Kidney (tissue), 14 donors: Measurements from ENCODE around the gene PTGDR. TPM values are rescaled to one million over a fixed set of nuclear protein-coding genes. Genes with fewer than 3 reads are reported as not detected.

ENCODE experiments used
- DNase-seq, 5 donors: peaks; one replicate each; pipeline ENCODE4 v3.0.0-alpha.2; 2013 to 2020
- FAIRE-seq: peaks from 2 replicates; lab custom pipeline; 2012; peaks lifted over from hg19 to GRCh38; lab: Jason Lieb, UNC
- H3K27ac ChIP-seq, 2 donors: one replicate each; pipeline ENCODE4 v1.7.0; 2013; ENCODE audit warnings: low read depth in 2 of 2, low read length in 2 of 2, inconsistent platforms in 1 of 2
- H3K27me3 ChIP-seq: one replicate; pipeline ENCODE4 v1.7.1; 2013; ENCODE audit warnings: low read length, inconsistent platforms; ENCODE audit not compliant: control insufficient read depth, insufficient read depth
- H3K36me3 ChIP-seq, 3 donors: one replicate each; pipeline versions ENCODE4 v1.7.0 to v1.7.1; 2013; ENCODE audit warnings: low read length in 3 of 3, control low read depth in 1 of 3, inconsistent platforms in 1 of 3; ENCODE audit not compliant: insufficient read depth in 3 of 3, control insufficient read depth in 2 of 3
- H3K4me1 ChIP-seq, 3 donors: one replicate each; pipeline versions ENCODE4 v1.7.0 to v1.7.1; 2013; ENCODE audit warnings: low read length in 3 of 3, inconsistent platforms in 1 of 3, low read depth in 1 of 3; ENCODE audit not compliant: control insufficient read depth in 2 of 3, insufficient read depth in 2 of 3
- H3K4me3 ChIP-seq, 3 donors: one replicate each; pipeline versions ENCODE4 v1.7.0 to v1.8.1; 2013; ENCODE audit warnings: low read length in 3 of 3, control low read depth in 1 of 3, inconsistent platforms in 1 of 3
- H3K9ac ChIP-seq, 3 donors: one replicate each; pipeline versions ENCODE4 v1.7.0 to v1.7.1; 2013; ENCODE audit warnings: low read length in 3 of 3, control low read depth in 1 of 3, inconsistent platforms in 1 of 3
- H3K9me3 ChIP-seq, 3 donors: one replicate each; pipeline versions ENCODE4 v1.7.0 to v1.7.1; 2013; ENCODE audit warnings: low read length in 3 of 3, control low read depth in 1 of 3, inconsistent platforms in 1 of 3; ENCODE audit not compliant: control insufficient read depth in 2 of 3, insufficient read depth in 1 of 3
- CTCF ChIP-seq: IDR thresholded peaks from 3 replicates; pipeline ENCODE4 v1.5.1; 2012; ENCODE audit warnings: mild to moderate bottlenecking, moderate library complexity, borderline replicate concordance; ENCODE audit not compliant: insufficient read depth; ENCODE audit errors: extremely low read depth
- intact Hi-C: fragments of 100-400 bp; cut with DNase I; formaldehyde crosslinking; loops from one replicate; pipeline ENCODE4 v1.11.1; 2022
- polyA plus RNA-seq: library from polyadenylated mRNA; stranded (reverse); fragments of 350-450 nt; fragmentation: Illumina TruSeq; extraction: RNeasy Lipid Tissue Mini Kit (QIAGEN cat#74804); gene quantifications from one replicate; pipeline ENCODE4 v1.2.3, GENCODE V29; 2014; ENCODE audit warnings: low read depth, low replicate concordance; ENCODE audit not compliant: insufficient read depth
- total RNA-seq: library from RNA; stranded (reverse); fragmentation: NEBNext Ultra II Directional; extraction: Animal tissue kit (Norgen Biotek cat#: 25700); gene quantifications from one replicate; pipeline ENCODE4 v1.2.1, GENCODE V29; 2021
- donor health status: control.
- donor health status: control.
- donor health status: control.
- donor health status: control.
- donor health status: control.
- donor health status: DM: yes; HTN: yes; CAD: no.
- donor health status: Normal renal cell carcinoma (clear cell type).

The PTGDR gene
- total and polyA plus RNA-seq, 2 donors from 2014 or later = 0.22 to 3.1 TPM

- intact Hi-C loops = no loop called here
- no peak overlapping the region for H3K4me3 ChIP-seq
- no peaks in the 10 kb centered on the region for H3K4me1 ChIP-seq
- H3K27ac ChIP-seq = no peak overlapping the region
- FAIRE-seq (no peak), DNase-seq (no peak)
- no peak for TF ChIP-seq CTCF
- no peak overlapping the region for H3K9ac ChIP-seq
- no peaks in the 10 kb centered on the region for H3K27me3 ChIP-seq
- no peaks in the 10 kb centered on the region for H3K9me3 ChIP-seq
- H3K36me3 ChIP-seq = no peaks in the 10 kb centered on the region
These were observed 37.5 kb downstream of the PTGDR start for GRCh38 chr14:52305014-52305413.

- H3K9me3 ChIP-seq = no peaks in the 10 kb centered on the region
- intact Hi-C loops = no loop called here
- H3K27me3 ChIP-seq = no peaks in the 10 kb centered on the region
- no peak overlapping the region for H3K9ac ChIP-seq
- no peak for TF ChIP-seq CTCF
- H3K27ac ChIP-seq = no peak overlapping the region
- H3K36me3 ChIP-seq = no peaks in the 10 kb centered on the region
- H3K4me1 ChIP-seq = no peaks in the 10 kb centered on the region
- FAIRE-seq (no peak), DNase-seq (no peak)
- H3K4me3 ChIP-seq = no peak overlapping the region
These were observed 39.9 kb downstream of the PTGDR start for GRCh38 chr14:52307376-52307775.

GRCh38 chr14:52307905-52308304 lies 40.4 kb downstream of the PTGDR start:
- DNase-seq (no peak), FAIRE-seq (no peak)
- no peak for TF ChIP-seq CTCF
- H3K4me1 ChIP-seq = peaks cover 0 to under 1% (median 0%) of the 10 kb centered on the region in 3 donors
- intact Hi-C loops = no loop called here
- no peak overlapping the region for H3K27ac ChIP-seq
- H3K4me3 ChIP-seq = no peak overlapping the region
- H3K9me3 ChIP-seq = no peaks in the 10 kb centered on the region
- no peak overlapping the region for H3K9ac ChIP-seq
- no peaks in the 10 kb centered on the region for H3K36me3 ChIP-seq
- H3K27me3 ChIP-seq = no peaks in the 10 kb centered on the region

DNA sequence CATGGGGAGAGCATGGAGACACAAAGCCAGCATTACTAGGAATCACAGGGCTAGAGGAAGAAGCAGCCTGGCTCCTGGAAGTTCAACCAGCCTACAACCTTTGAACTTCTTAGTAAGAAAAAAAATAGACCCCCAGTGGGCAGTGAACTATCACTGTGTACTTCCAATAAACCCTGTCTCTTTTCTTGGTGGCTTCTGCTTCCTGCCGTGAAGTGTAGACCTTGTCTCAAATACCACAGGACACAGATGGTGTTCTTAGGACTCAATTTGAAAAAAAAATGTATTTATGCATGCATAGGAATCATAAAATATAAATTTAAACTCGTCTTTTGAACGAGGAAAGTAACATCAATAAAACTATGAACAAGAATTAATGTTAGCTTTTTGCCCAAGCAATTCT lies 43.0 kb downstream of the PTGDR start:
- H3K4me3 ChIP-seq = no peak overlapping the region
- peaks cover 0 to 14% (median 0%) of the 10 kb centered on the region in 3 donors for H3K4me1 ChIP-seq
- intact Hi-C loops = no loop called here
- H3K9me3 ChIP-seq = no peaks in the 10 kb centered on the region
- H3K36me3 ChIP-seq = no peaks in the 10 kb centered on the region
- no peak overlapping the region for H3K27ac ChIP-seq
- no peak for DNase-seq
- no peak for FAIRE-seq
- no peak for TF ChIP-seq CTCF
- H3K9ac ChIP-seq = no peak overlapping the region
- H3K27me3 ChIP-seq = no peaks in the 10 kb centered on the region
